ENCODE measurements around the gene FSTL5. TPM values are rescaled to one million over a fixed set of nuclear protein-coding genes. Genes with fewer than 3 reads are reported as not detected.

FSTL5 gene
- total RNA-seq, 8 experiments from 2014 or later: 0.17 to 31.3 (median 3.0) TPM

- WGBS, 10 experiments: 0 to 60% (median 0%) methylated on average over 1 of the region's 1 CpG; no CpG with 5 or more reads in 1 of the 10 experiments
- ATAC-seq (replicated peaks in 6 of 8): no peak
- no peak overlapping the region for H3K27ac ChIP-seq
- in situ Hi-C loops (cut with MboI; ENCODE audit: low pct_unique_long_range_greater_than_20kb in 2 of 9, low sequenced_read_pairs in 9 of 9, unreplicated experiment in 9 of 9): no loop called here
- H3K4me1 ChIP-seq (replicated peaks in 1 of 2): no peaks in the 10 kb centered on the region
- H3K4me3 ChIP-seq: no peak overlapping the region
These were observed 313.2 kb downstream of the FSTL5 start for GRCh38 chr4:161850631-161851030.

- Histone ChIP-seq H3K4me3 (no peak overlapping the region), H3K4me1 (replicated peaks in 1 of 2) (no peaks in the 10 kb centered on the region), H3K27ac (no peak overlapping the region)
- in situ Hi-C loops (cut with MboI; ENCODE audit: low pct_unique_long_range_greater_than_20kb in 2 of 9, low sequenced_read_pairs in 9 of 9, unreplicated experiment in 9 of 9): no loop called here
- 0 to 89% (median 67%) methylated on average over 1 to 4 of the region's 4 CpGs; no CpG with 5 or more reads in 4 of the 10 experiments for WGBS, 10 experiments
- ATAC-seq (replicated peaks in 6 of 8): peak in 1 of 8 experiments; percentile 32
These were observed 322.0 kb downstream of the FSTL5 start for GRCh38 chr4:161841759-161842158.

GRCh38 chr4:161829591-161829990 is 334.2 kb downstream of the FSTL5 start:
- H3K27ac ChIP-seq: no peak overlapping the region
- ATAC-seq (replicated peaks in 6 of 8): no peak
- no peaks in the 10 kb centered on the region for H3K4me1 ChIP-seq (replicated peaks in 1 of 2)
- in situ Hi-C loops (cut with MboI; ENCODE audit: low pct_unique_long_range_greater_than_20kb in 2 of 9, low sequenced_read_pairs in 9 of 9, unreplicated experiment in 9 of 9): no loop called here
- no peak overlapping the region for H3K4me3 ChIP-seq

GRCh38 chr4:161828061-161828460 is 335.7 kb downstream of the FSTL5 start:
- WGBS, 10 experiments: 20 to 100% (median 88%) methylated on average over 1 of the region's 1 CpG; no CpG with 5 or more reads in 7 of the 10 experiments
- no peak overlapping the region for H3K4me3 ChIP-seq
- ATAC-seq (replicated peaks in 6 of 8): peak in 1 of 8 experiments; percentile 66
- H3K27ac ChIP-seq: no peak overlapping the region
- in situ Hi-C loops (cut with MboI; ENCODE audit: low pct_unique_long_range_greater_than_20kb in 2 of 9, low sequenced_read_pairs in 9 of 9, unreplicated experiment in 9 of 9): no loop called here
- no peaks in the 10 kb centered on the region for H3K4me1 ChIP-seq (replicated peaks in 1 of 2)

GRCh38 chr4:161827013-161827412 is 336.8 kb downstream of the FSTL5 start:
- Histone ChIP-seq H3K4me3 (no peak overlapping the region), H3K27ac (no peak overlapping the region), H3K4me1 (replicated peaks in 1 of 2) (no peaks in the 10 kb centered on the region)
- WGBS, 10 experiments: 0 to 92% (median 82%) methylated on average over 1 to 3 of the region's 3 CpGs; no CpG with 5 or more reads in 3 of the 10 experiments
- no peak for ATAC-seq (replicated peaks in 6 of 8)
- in situ Hi-C loops (cut with MboI; ENCODE audit: low pct_unique_long_range_greater_than_20kb in 2 of 9, low sequenced_read_pairs in 9 of 9, unreplicated experiment in 9 of 9): no loop called here

- WGBS, 10 experiments: 100% methylated on average over 1 of the region's 1 CpG; no CpG with 5 or more reads in 8 of the 10 experiments
- Histone ChIP-seq H3K4me3 (no peak overlapping the region), H3K4me1 (replicated peaks in 1 of 2) (peaks cover 0 to 2% of the 10 kb centered on the region in 2 donors), H3K27ac (no peak overlapping the region)
- in situ Hi-C loops (cut with MboI; ENCODE audit: low pct_unique_long_range_greater_than_20kb in 2 of 9, low sequenced_read_pairs in 9 of 9, unreplicated experiment in 9 of 9): no loop called here
- no peak for ATAC-seq (replicated peaks in 6 of 8)
These were observed 340.4 kb downstream of the FSTL5 start for GRCh38 chr4:161823450-161823849.

GRCh38 chr4:161822174-161822573 is 341.6 kb downstream of the FSTL5 start:
- H3K4me3 ChIP-seq: no peak overlapping the region
- 86 to 100% (median 93%) methylated on average over 1 of the region's 1 CpG; no CpG with 5 or more reads in 6 of the 10 experiments for WGBS, 10 experiments
- ATAC-seq (replicated peaks in 6 of 8): no peak
- in situ Hi-C loops (cut with MboI; ENCODE audit: low pct_unique_long_range_greater_than_20kb in 2 of 9, low sequenced_read_pairs in 9 of 9, unreplicated experiment in 9 of 9): no loop called here
- H3K4me1 ChIP-seq (replicated peaks in 1 of 2): peaks cover 0 to 2% of the 10 kb centered on the region in 2 donors
- no peak overlapping the region for H3K27ac ChIP-seq

- 26 to 94% (median 67%) methylated on average over 1 to 8 of the region's 11 CpGs; no CpG with 5 or more reads in 1 of the 10 experiments for WGBS, 10 experiments
- Histone ChIP-seq H3K4me1 (replicated peaks in 1 of 2) (peaks cover 0 to 2% of the 10 kb centered on the region in 2 donors), H3K4me3 (no peak overlapping the region), H3K27ac (no peak overlapping the region)
- in situ Hi-C loops (cut with MboI; ENCODE audit: low pct_unique_long_range_greater_than_20kb in 2 of 9, low sequenced_read_pairs in 9 of 9, unreplicated experiment in 9 of 9): no loop called here
- ATAC-seq (replicated peaks in 6 of 8): no peak
These were observed 345.9 kb downstream of the FSTL5 start for GRCh38 chr4:161817914-161818313.

- in situ Hi-C loops (cut with MboI; ENCODE audit: low pct_unique_long_range_greater_than_20kb in 2 of 9, low sequenced_read_pairs in 9 of 9, unreplicated experiment in 9 of 9): no loop called here
- ATAC-seq (replicated peaks in 6 of 8): no peak
- Histone ChIP-seq H3K27ac (no peak overlapping the region), H3K4me1 (replicated peaks in 1 of 2) (peaks cover 0 to 2% of the 10 kb centered on the region in 2 donors), H3K4me3 (no peak overlapping the region)
- 33 to 100% (median 100%) methylated on average over 1 of the region's 1 CpG; no CpG with 5 or more reads in 2 of the 10 experiments for WGBS, 10 experiments
These were observed 346.8 kb downstream of the FSTL5 start for GRCh38 chr4:161816958-161817357.

GRCh38 chr4:161815841-161816240 is 348.0 kb downstream of the FSTL5 start:
- H3K4me3 ChIP-seq: no peak overlapping the region
- in situ Hi-C loops (cut with MboI; ENCODE audit: low pct_unique_long_range_greater_than_20kb in 2 of 9, low sequenced_read_pairs in 9 of 9, unreplicated experiment in 9 of 9): no loop called here
- ATAC-seq (replicated peaks in 6 of 8): no peak
- H3K27ac ChIP-seq: no peak overlapping the region
- H3K4me1 ChIP-seq (replicated peaks in 1 of 2): peaks cover 0 to 2% of the 10 kb centered on the region in 2 donors
- WGBS, 10 experiments: 0 to 100% (median 71%) methylated on average over 1 of the region's 1 CpG; no CpG with 5 or more reads in 3 of the 10 experiments

GRCh38 chr4:161813889-161814288 is 349.9 kb downstream of the FSTL5 start:
- H3K4me1 ChIP-seq (replicated peaks in 1 of 2): no peaks in the 10 kb centered on the region
- no peak overlapping the region for H3K4me3 ChIP-seq
- in situ Hi-C loops (cut with MboI; ENCODE audit: low pct_unique_long_range_greater_than_20kb in 2 of 9, low sequenced_read_pairs in 9 of 9, unreplicated experiment in 9 of 9): no loop called here
- no peak overlapping the region for H3K27ac ChIP-seq
- ATAC-seq (replicated peaks in 6 of 8): no peak

GRCh38 chr4:161813389-161813788 is 350.4 kb downstream of the FSTL5 start:
- in situ Hi-C loops (cut with MboI; ENCODE audit: low pct_unique_long_range_greater_than_20kb in 2 of 9, low sequenced_read_pairs in 9 of 9, unreplicated experiment in 9 of 9): no loop called here
- H3K27ac ChIP-seq: no peak overlapping the region
- H3K4me1 ChIP-seq (replicated peaks in 1 of 2): no peaks in the 10 kb centered on the region
- 6 to 98% (median 85%) methylated on average over 3 to 5 of the region's 5 CpGs; no CpG with 5 or more reads in 1 of the 10 experiments for WGBS, 10 experiments
- H3K4me3 ChIP-seq: no peak overlapping the region
- ATAC-seq (replicated peaks in 6 of 8): no peak

- WGBS, 10 experiments: 0 to 100% (median 83%) methylated on average over 1 to 2 of the region's 2 CpGs; no CpG with 5 or more reads in 1 of the 10 experiments
- Histone ChIP-seq H3K4me1 (replicated peaks in 1 of 2) (no peaks in the 10 kb centered on the region), H3K27ac (no peak overlapping the region), H3K4me3 (no peak overlapping the region)
- no peak for ATAC-seq (replicated peaks in 6 of 8)
- in situ Hi-C loops (cut with MboI; ENCODE audit: low pct_unique_long_range_greater_than_20kb in 2 of 9, low sequenced_read_pairs in 9 of 9, unreplicated experiment in 9 of 9): no loop called here
These were observed 360.6 kb downstream of the FSTL5 start for GRCh38 chr4:161803171-161803570.

GRCh38 chr4:161799710-161800109 is 364.1 kb downstream of the FSTL5 start:
- no peak overlapping the region for H3K4me3 ChIP-seq
- in situ Hi-C loops (cut with MboI; ENCODE audit: low pct_unique_long_range_greater_than_20kb in 2 of 9, low sequenced_read_pairs in 9 of 9, unreplicated experiment in 9 of 9): no loop called here
- H3K27ac ChIP-seq: no peak overlapping the region
- H3K4me1 ChIP-seq (replicated peaks in 1 of 2): no peaks in the 10 kb centered on the region
- 7 to 93% (median 56%) methylated on average over 1 to 3 of the region's 3 CpGs; no CpG with 5 or more reads in 1 of the 10 experiments for WGBS, 10 experiments
- peak in 1 of 8 experiments; percentile 95 for ATAC-seq (replicated peaks in 6 of 8)
